Mesangial cell (primary cell): ENCODE results near the gene MMP2. TPM values are rescaled to one million over a fixed set of nuclear protein-coding genes. Genes with fewer than 3 reads are reported as not detected.

Experiments
- total RNA-seq: library from RNA; depleted of rRNA; stranded (reverse); fragments of >200 nt; gene quantifications from 2 replicates; pipeline ENCODE4 v1.2.3, GENCODE V29; 2015

The MMP2 gene
- 90.1 and 350 TPM in 2 replicates for total RNA-seq

DNA sequence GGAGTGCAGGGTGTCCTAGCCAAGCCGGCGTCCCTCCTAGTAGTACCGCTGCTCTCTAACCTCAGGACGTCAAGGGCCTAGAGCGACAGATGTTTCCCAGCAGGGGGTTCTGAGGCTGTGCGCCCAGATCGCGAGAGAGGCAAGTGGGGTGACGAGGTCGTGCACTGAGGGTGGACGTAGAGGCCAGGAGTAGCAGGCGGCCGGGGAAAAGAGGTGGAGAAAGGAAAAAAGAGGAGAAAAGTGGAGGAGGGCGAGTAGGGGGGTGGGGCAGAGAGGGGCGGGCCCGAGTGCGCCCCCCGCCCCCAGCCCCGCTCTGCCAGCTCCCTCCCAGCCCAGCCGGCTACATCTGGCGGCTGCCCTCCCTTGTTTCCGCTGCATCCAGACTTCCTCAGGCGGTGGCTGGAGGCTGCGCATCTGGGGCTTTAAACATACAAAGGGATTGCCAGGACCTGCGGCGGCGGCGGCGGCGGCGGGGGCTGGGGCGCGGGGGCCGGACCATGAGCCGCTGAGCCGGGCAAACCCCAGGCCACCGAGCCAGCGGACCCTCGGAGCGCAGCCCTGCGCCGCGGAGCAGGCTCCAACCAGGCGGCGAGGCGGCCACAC is at the start of gene MMP2:
Gene MMP2, plus strand, starts transcription at position 372 of the 603 bp plus-strand sequence. CDS start 282 bp downstream, outside the sequence.

GRCh38 chr16:55508941-55509931 is 30.2 kb downstream of the MMP2 start, which contains the start of gene LPCAT2:
Gene LPCAT2, plus strand, starts transcription at chr16:55509072. Its CDS starts 110 bp downstream, at chr16:55509182.

Other genes with a start within 250 kb of the MMP2 start
- 1.1 TPM in 1 of 2 replicates, not detected in the other for gene IRX6, start 155.0 kb upstream of the MMP2 start, total RNA-seq
- gene LPCAT2, start 29.9 kb downstream of the MMP2 start, total RNA-seq = 4.2 and 7.7 TPM in 2 replicates
- gene CAPNS2, start 87.5 kb downstream of the MMP2 start, total RNA-seq = not detected in 2 replicates
- not detected in 2 replicates for gene SLC6A2, start 176.8 kb downstream of the MMP2 start, total RNA-seq